HCT116 (cell line): ENCODE data around the gene CDC45.

ENCODE experiments used
- EZH2 ChIP-seq: fragments of 200-600 bp; sonication (generic); IDR thresholded peaks from 2 replicates; pipeline ENCODE4 v1.6.1; 2017; ENCODE audit warnings: antibody characterized with exemption, mixed run types
- POLR2AphosphoS5 ChIP-seq: IDR thresholded peaks from 2 replicates; pipeline ENCODE4 v1.6.1; 2011; ENCODE audit warnings: mild to moderate bottlenecking, low read depth, low read length, moderate library complexity
- TF ChIP-seq, protein P1 (sequence below), 3 experiments: fragments of 200-600 bp in 1 of 3; sonication (generic) in 1 of 3; IDR thresholded peaks in 2 of 3; conservative IDR thresholded peaks in 1 of 3; 2 replicates each; pipeline ENCODE4 v1.5.1; 2012 to 2017; ENCODE audit warnings: low read depth in 2 of 3, low read length in 2 of 3, antibody characterized with exemption in 1 of 3, borderline replicate concordance in 1 of 3, control low read depth in 1 of 3, mild to moderate bottlenecking in 1 of 3, mixed read lengths in 1 of 3, mixed run types in 1 of 3, moderate library complexity in 1 of 3; ENCODE audit not compliant: insufficient read depth in 1 of 3

DNA sequence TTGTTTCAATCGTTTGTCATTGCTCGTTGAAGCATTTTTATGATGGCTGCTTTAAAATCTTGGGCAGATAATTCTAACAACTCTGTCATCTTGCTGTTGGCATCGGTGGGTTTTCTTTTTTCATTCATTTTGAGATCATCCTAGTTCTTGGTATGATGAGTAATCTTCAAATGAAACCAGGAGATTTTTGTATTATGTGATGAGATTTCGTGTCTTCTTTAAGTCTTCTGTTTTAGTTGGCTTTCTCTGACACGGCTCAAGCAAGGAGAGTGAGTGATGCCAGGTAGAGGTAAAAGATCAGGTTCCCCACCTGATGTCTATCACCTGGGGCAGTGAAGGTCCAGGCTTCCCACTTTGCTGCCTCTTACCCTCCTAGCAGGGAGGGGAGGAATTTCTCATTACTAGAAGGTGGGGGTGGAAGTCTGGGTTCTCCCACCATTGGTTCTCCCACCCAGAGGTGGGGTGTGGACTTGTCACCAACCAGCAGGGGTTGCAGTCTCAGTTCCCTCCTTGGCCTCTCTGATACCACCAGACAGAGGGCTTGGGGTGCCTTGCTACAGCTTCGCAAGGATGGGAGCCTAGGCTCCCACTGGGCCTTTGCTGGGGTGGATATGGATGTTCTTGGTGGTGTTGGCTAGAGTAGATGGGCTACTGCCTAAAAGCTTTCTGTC lies 12.9 kb downstream of the CDC45 start:
- TF ChIP-seq, protein P1, sequence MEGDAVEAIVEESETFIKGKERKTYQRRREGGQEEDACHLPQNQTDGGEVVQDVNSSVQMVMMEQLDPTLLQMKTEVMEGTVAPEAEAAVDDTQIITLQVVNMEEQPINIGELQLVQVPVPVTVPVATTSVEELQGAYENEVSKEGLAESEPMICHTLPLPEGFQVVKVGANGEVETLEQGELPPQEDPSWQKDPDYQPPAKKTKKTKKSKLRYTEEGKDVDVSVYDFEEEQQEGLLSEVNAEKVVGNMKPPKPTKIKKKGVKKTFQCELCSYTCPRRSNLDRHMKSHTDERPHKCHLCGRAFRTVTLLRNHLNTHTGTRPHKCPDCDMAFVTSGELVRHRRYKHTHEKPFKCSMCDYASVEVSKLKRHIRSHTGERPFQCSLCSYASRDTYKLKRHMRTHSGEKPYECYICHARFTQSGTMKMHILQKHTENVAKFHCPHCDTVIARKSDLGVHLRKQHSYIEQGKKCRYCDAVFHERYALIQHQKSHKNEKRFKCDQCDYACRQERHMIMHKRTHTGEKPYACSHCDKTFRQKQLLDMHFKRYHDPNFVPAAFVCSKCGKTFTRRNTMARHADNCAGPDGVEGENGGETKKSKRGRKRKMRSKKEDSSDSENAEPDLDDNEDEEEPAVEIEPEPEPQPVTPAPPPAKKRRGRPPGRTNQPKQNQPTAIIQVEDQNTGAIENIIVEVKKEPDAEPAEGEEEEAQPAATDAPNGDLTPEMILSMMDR (IDR thresholded peaks at IDR 0.05 in 2 of 3, conservative IDR thresholded peaks at IDR 0.05 in 1 of 3; ENCODE audit: borderline replicate concordance in 1 of 3, insufficient read depth in 1 of 3, low read depth in 2 of 3, low read length in 2 of 3) = no peak
- TF ChIP-seq POLR2AphosphoS5 (no peak), EZH2 (no peak)
